LNCAP (cell line): ENCODE data around the gene PTPN14.

ENCODE experiments used
- CTCF ChIP-seq: fragments of 450-650 bp; IDR thresholded peaks from 2 replicates; pipeline ENCODE4 v1.5.1; 2017; ENCODE audit warnings: mild to moderate bottlenecking

PTPN14 gene

GRCh38 chr1:214551436-214552173, at the start of gene PTPN14:
TSS of gene PTPN14 (minus strand) at chr1:214551602. CDS start at chr1:214464803, 86,799 bp downstream.
- peak; percentile 54 for TF ChIP-seq CTCF

- TF ChIP-seq CTCF = no peak
Observed at GRCh38 chr1:214593158-214593557, 41.8 kb upstream of the PTPN14 start.

GRCh38 chr1:214590696-214591095, 39.3 kb upstream of the PTPN14 start:
- TF ChIP-seq CTCF = no peak

- TF ChIP-seq CTCF = no peak
Observed at GRCh38 chr1:214588963-214589597, 37.7 kb upstream of the PTPN14 start.

GRCh38 chr1:214587165-214587564, 35.8 kb upstream of the PTPN14 start:
- TF ChIP-seq CTCF = no peak

- TF ChIP-seq CTCF = no peak
Observed at GRCh38 chr1:214586621-214587020, 35.2 kb upstream of the PTPN14 start.

GRCh38 chr1:214584805-214585766, 33.7 kb upstream of the PTPN14 start:
- TF ChIP-seq CTCF = peak; percentile 97
